SK-N-SH (cell line): ENCODE results near the gene KCND3. TPM values are rescaled to one million over a fixed set of nuclear protein-coding genes. Genes with fewer than 3 reads are reported as not detected.

Experiments used
- CTCF ChIA-PET: fragments of 300-600, 350-600 bp; formaldehyde crosslinking; extraction: SDS; loops from one replicate; lab custom pipeline; 2021; lab: Yijun Ruan, JAX
- POLR2A ChIA-PET: fragments of 350-600 bp; sonication (Branson Sonifier 250); formaldehyde crosslinking; extraction: SDS; loops from one replicate; lab custom pipeline; 2020; ENCODE audit warnings: antibody characterized with exemption, inconsistent platforms; lab: Yijun Ruan, JAX
- DNase-seq: peaks from one replicate; pipeline ENCODE4 v3.0.0; 2012
- H2AFZ ChIP-seq: fragments of 200-600 bp; sonication (generic); 2 replicates; pipeline ENCODE4 v1.8.1; 2016; ENCODE audit warnings: antibody characterized with exemption, mild to moderate bottlenecking, low read depth
- H3F3A ChIP-seq: fragments of 200-600 bp; sonication (generic); replicated peaks from 2 replicates; pipeline ENCODE3; 2016; ENCODE audit warnings: antibody characterized with exemption, mild to moderate bottlenecking; ENCODE audit not compliant: insufficient read depth
- H3K27ac ChIP-seq, 2 experiments: fragments of 200-500 bp in 1 of 2; fragments of 200-600 bp in 1 of 2; sonication (Bioruptor generic) in 1 of 2; sonication (generic), shearing (Covaris generic) in 1 of 2; 2 replicates each; pipeline versions ENCODE4 v1.5.1 to v1.6.1; 2014 to 2016; ENCODE audit warnings: low read depth in 2 of 2, inconsistent platforms in 1 of 2, low read length in 1 of 2, mild to moderate bottlenecking in 1 of 2, mixed read lengths in 1 of 2
- H3K27me3 ChIP-seq: fragments of 200-600 bp; sonication (generic), shearing (Covaris generic); 2 replicates; pipeline ENCODE4 v1.6.1; 2016; ENCODE audit warnings: mixed run types; ENCODE audit not compliant: insufficient read depth
- H3K36me3 ChIP-seq, 2 experiments: fragments of 200-500 bp in 1 of 2; fragments of 200-600 bp in 1 of 2; sonication (Bioruptor generic) in 1 of 2; sonication (generic) in 1 of 2; replicated peaks in 1 of 2; 2 replicates each; pipeline versions ENCODE3 to v1.5.1; 2014 to 2016; ENCODE audit warnings: low read length in 1 of 2, mild to moderate bottlenecking in 1 of 2; ENCODE audit not compliant: insufficient read depth in 2 of 2, control insufficient read depth in 1 of 2
- H3K4me1 ChIP-seq, 2 experiments: fragments of 200-500 bp in 1 of 2; fragments of 200-600 bp in 1 of 2; sonication (Bioruptor generic) in 1 of 2; sonication (generic), shearing (Covaris generic) in 1 of 2; 2 replicates each; pipeline versions ENCODE4 v1.5.1 to v1.6.1; 2014 to 2016; ENCODE audit warnings: low read depth in 1 of 2, low read length in 1 of 2, mixed run types in 1 of 2; ENCODE audit not compliant: insufficient read depth in 2 of 2, control insufficient read depth in 1 of 2
- H3K4me2 ChIP-seq: fragments of 200-600 bp; sonication (generic), shearing (Covaris generic); 2 replicates; pipeline ENCODE4 v1.6.1; 2017; ENCODE audit warnings: mixed run types
- H3K4me3 ChIP-seq, 2 experiments: fragments of 200-500 bp in 1 of 2; fragments of 200-600 bp in 1 of 2; sonication (Bioruptor generic) in 1 of 2; sonication (generic), shearing (Covaris generic) in 1 of 2; 2 replicates each; pipeline versions ENCODE4 v1.5.1 to v1.8.1; 2014 to 2016; ENCODE audit warnings: low read depth in 2 of 2, inconsistent platforms in 1 of 2, low read length in 1 of 2, mild to moderate bottlenecking in 1 of 2, mixed read lengths in 1 of 2, moderate library complexity in 1 of 2
- H3K79me2 ChIP-seq: fragments of 200-600 bp; sonication (generic); 2 replicates; pipeline ENCODE4 v1.8.1; 2017; ENCODE audit warnings: mild to moderate bottlenecking; ENCODE audit not compliant: insufficient read depth
- H3K9ac ChIP-seq: fragments of 200-600 bp; sonication (generic); 2 replicates; pipeline ENCODE4 v1.6.1; 2017; ENCODE audit warnings: mixed run types
- H3K9me2 ChIP-seq: fragments of 200-600 bp; sonication (generic); 2 replicates; pipeline ENCODE4 v1.6.1; 2017; ENCODE audit warnings: mixed run types
- H3K9me3 ChIP-seq: fragments of 200-600 bp; sonication (generic); 2 replicates; pipeline ENCODE4 v1.6.1; 2017; ENCODE audit warnings: mixed run types, mild to moderate bottlenecking, moderate library complexity
- H4K20me1 ChIP-seq: fragments of 200-600 bp; sonication (generic); 2 replicates; pipeline ENCODE4 v1.6.1; 2017; ENCODE audit warnings: mild to moderate bottlenecking, mixed run types; ENCODE audit not compliant: insufficient read depth
- ELF1 ChIP-seq: IDR thresholded peaks from 2 replicates; pipeline ENCODE4 v1.4.0; 2012
- EZH2phosphoT487 ChIP-seq: fragments of 200-600 bp; sonication (generic); IDR thresholded peaks from 2 replicates; pipeline ENCODE4 v1.6.1; 2017; ENCODE audit warnings: low read depth, mixed run types, mild to moderate bottlenecking, antibody characterized with exemption, moderate library complexity, borderline replicate concordance
- FOSL2 ChIP-seq: IDR thresholded peaks from 2 replicates; pipeline ENCODE4 v1.4.0; 2012; ENCODE audit warnings: low read depth, mild to moderate bottlenecking, moderate library complexity, borderline replicate concordance
- JUND ChIP-seq: IDR thresholded peaks from 2 replicates; pipeline ENCODE4 v1.4.0; 2012
- MEF2A ChIP-seq: IDR thresholded peaks from 2 replicates; pipeline ENCODE4 v1.4.0; 2012; ENCODE audit warnings: low read depth, borderline replicate concordance
- NFIC ChIP-seq: IDR thresholded peaks from 2 replicates; pipeline ENCODE4 v1.4.0; 2012; ENCODE audit warnings: borderline replicate concordance
- RCOR1 ChIP-seq: fragments of 150-350 bp; IDR thresholded peaks from 2 replicates; pipeline ENCODE4 v1.6.1; 2017; ENCODE audit warnings: antibody characterized with exemption, low read length
- TCF12 ChIP-seq: IDR thresholded peaks from 2 replicates; pipeline ENCODE4 v1.4.0; 2012
- TEAD4 ChIP-seq: IDR thresholded peaks from 2 replicates; pipeline ENCODE4 v1.4.0; 2012; ENCODE audit warnings: mild to moderate bottlenecking, borderline replicate concordance; ENCODE audit not compliant: insufficient read depth
- YY1 ChIP-seq: IDR thresholded peaks from 2 replicates; pipeline ENCODE4 v1.4.0; 2012; ENCODE audit warnings: low read depth, mild to moderate bottlenecking
- WGBS: methylation state at CpG from one replicate; pipeline ENCODE4 v1.1.6; 2017; ENCODE audit warnings: low lambda C conversion rate; 5-methylcytosine and 5-hydroxymethylcytosine counted together
- polyA plus RNA-seq, 3 experiments: library from polyadenylated mRNA; depleted of rRNA; stranded (reverse); fragments of >200 nt; gene quantifications; 2 replicates each; pipeline ENCODE4 v1.2.3, GENCODE V29; 2012
- TF ChIP-seq, protein P1 (sequence below): fragments of 150-350 bp; IDR thresholded peaks from 2 replicates; pipeline ENCODE4 v1.6.1; 2017; ENCODE audit warnings: antibody characterized with exemption, low read length, low read depth, borderline replicate concordance
- TF ChIP-seq, protein P2 (sequence below): IDR thresholded peaks from 2 replicates; pipeline ENCODE4 v1.4.0; 2012; ENCODE audit warnings: low read depth, borderline replicate concordance
- TF ChIP-seq, protein P3 (sequence below): IDR thresholded peaks from 2 replicates; pipeline ENCODE4 v1.4.0; 2012; ENCODE audit warnings: low read depth
- TF ChIP-seq, protein P4 (sequence below): IDR thresholded peaks from 2 replicates; pipeline ENCODE4 v1.6.1; 2012; ENCODE audit warnings: mild to moderate bottlenecking, low read depth, low read length, moderate library complexity
- TF ChIP-seq, protein P5 (sequence below): IDR thresholded peaks from 2 replicates; pipeline ENCODE4 v1.4.0; 2012; ENCODE audit warnings: low read depth, borderline replicate concordance
- TF ChIP-seq, protein P6 (sequence below): fragments of 200-600 bp; sonication (generic); IDR thresholded peaks from 2 replicates; pipeline ENCODE4 v1.6.1; 2017; ENCODE audit warnings: antibody characterized with exemption, mild to moderate bottlenecking, moderate library complexity

The KCND3 gene
- polyA plus RNA-seq, 1 of the 3 experiments (the other 2 are of a cell fraction) = not detected

DNA sequence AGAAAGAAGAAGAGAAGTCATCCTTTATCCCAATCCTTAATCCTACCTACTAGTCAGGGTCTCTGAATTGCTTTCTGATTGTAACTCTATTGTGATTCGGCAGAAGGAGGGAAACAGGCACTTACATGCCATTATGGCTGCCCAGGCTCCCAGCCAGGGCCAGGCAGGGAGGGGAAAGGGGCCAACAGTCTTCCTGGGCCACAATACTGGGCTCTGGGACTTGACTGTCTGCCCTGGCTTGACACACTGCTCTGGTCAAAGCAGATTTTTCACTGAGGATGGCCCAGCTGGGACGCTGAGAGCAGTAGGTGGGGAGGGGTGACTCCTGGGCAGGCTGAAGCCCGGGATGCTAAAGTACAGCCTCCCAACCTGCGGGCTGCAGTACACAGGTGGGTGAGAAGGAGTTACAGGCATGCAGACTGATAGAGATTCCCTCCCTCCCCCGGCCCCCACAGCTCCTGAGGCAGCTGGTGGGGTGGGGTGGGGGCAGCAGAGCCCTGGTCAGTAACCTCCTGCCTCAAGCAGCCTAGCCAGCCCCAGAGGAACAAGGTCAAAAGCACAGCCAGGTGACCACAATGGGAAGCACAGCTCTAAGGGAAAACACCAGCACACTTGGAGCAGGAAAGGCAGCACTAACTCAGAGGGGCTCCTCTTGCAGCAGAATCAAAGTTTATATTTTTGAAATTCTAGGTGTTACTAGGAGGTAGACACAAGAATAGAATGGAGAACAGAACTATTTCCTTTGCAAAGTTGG, 25.3 kb downstream of the KCND3 start:
- TF ChIP-seq JUND = no peak
- TF ChIP-seq, protein P1, sequence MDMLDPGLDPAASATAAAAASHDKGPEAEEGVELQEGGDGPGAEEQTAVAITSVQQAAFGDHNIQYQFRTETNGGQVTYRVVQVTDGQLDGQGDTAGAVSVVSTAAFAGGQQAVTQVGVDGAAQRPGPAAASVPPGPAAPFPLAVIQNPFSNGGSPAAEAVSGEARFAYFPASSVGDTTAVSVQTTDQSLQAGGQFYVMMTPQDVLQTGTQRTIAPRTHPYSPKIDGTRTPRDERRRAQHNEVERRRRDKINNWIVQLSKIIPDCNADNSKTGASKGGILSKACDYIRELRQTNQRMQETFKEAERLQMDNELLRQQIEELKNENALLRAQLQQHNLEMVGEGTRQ = no peak
- no peak for TF ChIP-seq FOSL2
- no peak for TF ChIP-seq MEF2A
- Histone ChIP-seq H3K79me2 (no peaks in the 10 kb centered on the region), H3K4me2 (no peak overlapping the region), H3F3A (no peaks in the 10 kb centered on the region), H3K4me1 (no peaks in the 10 kb centered on the region), H3K27ac (no peak overlapping the region), H3K9me2 (no peaks in the 10 kb centered on the region), H3K9me3 (no peaks in the 10 kb centered on the region), H3K36me3 (no peaks in the 10 kb centered on the region), H3K4me3 (no peak overlapping the region), H2AFZ (no peak overlapping the region), H3K27me3 (no peaks in the 10 kb centered on the region; the same call in 1 of the 2 replicates), H3K9ac (no peak overlapping the region), H4K20me1 (no peaks in the 10 kb centered on the region)
- ChIA-PET CTCF (no interaction called here), POLR2A (no interaction called here)
- DNase-seq = no peak
- 0% methylated on average over 4 of the region's 5 CpGs for WGBS

DNA sequence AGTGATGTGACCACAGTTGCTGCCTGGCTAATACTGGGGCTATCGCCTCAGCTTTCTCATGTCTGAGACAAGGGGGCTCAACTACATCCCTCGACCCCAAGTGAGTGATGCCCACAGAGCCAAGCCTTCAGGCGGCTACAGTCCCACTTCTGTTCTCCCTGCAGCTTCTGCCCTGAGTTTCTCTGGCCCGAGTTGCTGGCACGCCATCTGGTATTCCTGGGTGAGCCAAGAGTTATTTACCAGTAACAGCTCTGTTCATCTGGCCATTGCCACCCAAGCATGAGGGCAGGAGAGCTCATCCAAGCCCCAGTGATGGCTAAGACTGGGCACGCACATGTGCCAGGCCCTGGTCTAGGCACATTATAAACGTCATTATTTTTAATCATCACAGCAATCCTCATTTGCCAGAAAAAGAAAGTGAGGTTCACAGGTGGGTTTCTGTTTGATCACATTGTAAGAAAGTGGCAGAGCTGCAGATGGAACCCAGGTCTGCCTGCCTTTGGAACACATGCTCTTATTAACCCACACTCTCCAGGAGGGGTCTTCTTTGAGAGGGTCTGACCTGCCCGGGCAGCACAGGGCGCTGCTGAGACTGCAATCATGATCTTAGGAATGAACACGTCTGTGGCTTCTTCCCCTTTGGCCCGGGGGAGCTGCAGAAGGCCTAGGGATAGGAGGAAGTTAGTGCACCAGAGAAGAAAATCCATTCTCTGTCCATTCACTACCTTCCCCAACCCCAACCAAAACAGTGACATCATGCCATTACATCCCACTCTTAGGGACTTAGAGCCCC, 27.5 kb downstream of the KCND3 start:
- H4K20me1 ChIP-seq = no peaks in the 10 kb centered on the region
- no peak overlapping the region for H3K4me2 ChIP-seq
- no peaks in the 10 kb centered on the region for H3K36me3 ChIP-seq
- POLR2A ChIA-PET = no interaction called here
- H3K4me3 ChIP-seq = no peak overlapping the region
- H3K27me3 ChIP-seq = no peaks in the 10 kb centered on the region; the same call in 1 of the 2 replicates
- no peaks in the 10 kb centered on the region for H3F3A ChIP-seq
- DNase-seq = no peak
- H3K9me2 ChIP-seq = no peaks in the 10 kb centered on the region
- no peaks in the 10 kb centered on the region for H3K79me2 ChIP-seq
- CTCF ChIA-PET = interaction anchor here (0.9 kb wide), 1 partner anchor 26 kb away, joined by 3 read pairs; no protein-coding TSS in a partner anchor
- H2AFZ ChIP-seq = no peak overlapping the region
- H3K27ac ChIP-seq = no peak overlapping the region
- no peak overlapping the region for H3K9ac ChIP-seq
- no peaks in the 10 kb centered on the region for H3K9me3 ChIP-seq
- no peaks in the 10 kb centered on the region for H3K4me1 ChIP-seq
- WGBS = 24% methylated on average over 8 of the region's 11 CpGs
- TF ChIP-seq, protein P2, sequence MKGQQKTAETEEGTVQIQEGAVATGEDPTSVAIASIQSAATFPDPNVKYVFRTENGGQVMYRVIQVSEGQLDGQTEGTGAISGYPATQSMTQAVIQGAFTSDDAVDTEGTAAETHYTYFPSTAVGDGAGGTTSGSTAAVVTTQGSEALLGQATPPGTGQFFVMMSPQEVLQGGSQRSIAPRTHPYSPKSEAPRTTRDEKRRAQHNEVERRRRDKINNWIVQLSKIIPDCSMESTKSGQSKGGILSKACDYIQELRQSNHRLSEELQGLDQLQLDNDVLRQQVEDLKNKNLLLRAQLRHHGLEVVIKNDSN = no peak
- TF ChIP-seq YY1 (no peak), EZH2phosphoT487 (no peak), TEAD4 (no peak), TCF12 (no peak), RCOR1 (no peak), NFIC (no peak), ELF1 (no peak)
- TF ChIP-seq, protein P3, sequence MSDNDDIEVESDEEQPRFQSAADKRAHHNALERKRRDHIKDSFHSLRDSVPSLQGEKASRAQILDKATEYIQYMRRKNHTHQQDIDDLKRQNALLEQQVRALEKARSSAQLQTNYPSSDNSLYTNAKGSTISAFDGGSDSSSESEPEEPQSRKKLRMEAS = no peak
- TF ChIP-seq, protein P4, sequence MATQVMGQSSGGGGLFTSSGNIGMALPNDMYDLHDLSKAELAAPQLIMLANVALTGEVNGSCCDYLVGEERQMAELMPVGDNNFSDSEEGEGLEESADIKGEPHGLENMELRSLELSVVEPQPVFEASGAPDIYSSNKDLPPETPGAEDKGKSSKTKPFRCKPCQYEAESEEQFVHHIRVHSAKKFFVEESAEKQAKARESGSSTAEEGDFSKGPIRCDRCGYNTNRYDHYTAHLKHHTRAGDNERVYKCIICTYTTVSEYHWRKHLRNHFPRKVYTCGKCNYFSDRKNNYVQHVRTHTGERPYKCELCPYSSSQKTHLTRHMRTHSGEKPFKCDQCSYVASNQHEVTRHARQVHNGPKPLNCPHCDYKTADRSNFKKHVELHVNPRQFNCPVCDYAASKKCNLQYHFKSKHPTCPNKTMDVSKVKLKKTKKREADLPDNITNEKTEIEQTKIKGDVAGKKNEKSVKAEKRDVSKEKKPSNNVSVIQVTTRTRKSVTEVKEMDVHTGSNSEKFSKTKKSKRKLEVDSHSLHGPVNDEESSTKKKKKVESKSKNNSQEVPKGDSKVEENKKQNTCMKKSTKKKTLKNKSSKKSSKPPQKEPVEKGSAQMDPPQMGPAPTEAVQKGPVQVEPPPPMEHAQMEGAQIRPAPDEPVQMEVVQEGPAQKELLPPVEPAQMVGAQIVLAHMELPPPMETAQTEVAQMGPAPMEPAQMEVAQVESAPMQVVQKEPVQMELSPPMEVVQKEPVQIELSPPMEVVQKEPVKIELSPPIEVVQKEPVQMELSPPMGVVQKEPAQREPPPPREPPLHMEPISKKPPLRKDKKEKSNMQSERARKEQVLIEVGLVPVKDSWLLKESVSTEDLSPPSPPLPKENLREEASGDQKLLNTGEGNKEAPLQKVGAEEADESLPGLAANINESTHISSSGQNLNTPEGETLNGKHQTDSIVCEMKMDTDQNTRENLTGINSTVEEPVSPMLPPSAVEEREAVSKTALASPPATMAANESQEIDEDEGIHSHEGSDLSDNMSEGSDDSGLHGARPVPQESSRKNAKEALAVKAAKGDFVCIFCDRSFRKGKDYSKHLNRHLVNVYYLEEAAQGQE = no peak
- TF ChIP-seq, protein P5, sequence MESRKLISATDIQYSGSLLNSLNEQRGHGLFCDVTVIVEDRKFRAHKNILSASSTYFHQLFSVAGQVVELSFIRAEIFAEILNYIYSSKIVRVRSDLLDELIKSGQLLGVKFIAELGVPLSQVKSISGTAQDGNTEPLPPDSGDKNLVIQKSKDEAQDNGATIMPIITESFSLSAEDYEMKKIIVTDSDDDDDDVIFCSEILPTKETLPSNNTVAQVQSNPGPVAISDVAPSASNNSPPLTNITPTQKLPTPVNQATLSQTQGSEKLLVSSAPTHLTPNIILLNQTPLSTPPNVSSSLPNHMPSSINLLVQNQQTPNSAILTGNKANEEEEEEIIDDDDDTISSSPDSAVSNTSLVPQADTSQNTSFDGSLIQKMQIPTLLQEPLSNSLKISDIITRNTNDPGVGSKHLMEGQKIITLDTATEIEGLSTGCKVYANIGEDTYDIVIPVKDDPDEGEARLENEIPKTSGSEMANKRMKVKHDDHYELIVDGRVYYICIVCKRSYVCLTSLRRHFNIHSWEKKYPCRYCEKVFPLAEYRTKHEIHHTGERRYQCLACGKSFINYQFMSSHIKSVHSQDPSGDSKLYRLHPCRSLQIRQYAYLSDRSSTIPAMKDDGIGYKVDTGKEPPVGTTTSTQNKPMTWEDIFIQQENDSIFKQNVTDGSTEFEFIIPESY = no peak
- TF ChIP-seq, protein P6, sequence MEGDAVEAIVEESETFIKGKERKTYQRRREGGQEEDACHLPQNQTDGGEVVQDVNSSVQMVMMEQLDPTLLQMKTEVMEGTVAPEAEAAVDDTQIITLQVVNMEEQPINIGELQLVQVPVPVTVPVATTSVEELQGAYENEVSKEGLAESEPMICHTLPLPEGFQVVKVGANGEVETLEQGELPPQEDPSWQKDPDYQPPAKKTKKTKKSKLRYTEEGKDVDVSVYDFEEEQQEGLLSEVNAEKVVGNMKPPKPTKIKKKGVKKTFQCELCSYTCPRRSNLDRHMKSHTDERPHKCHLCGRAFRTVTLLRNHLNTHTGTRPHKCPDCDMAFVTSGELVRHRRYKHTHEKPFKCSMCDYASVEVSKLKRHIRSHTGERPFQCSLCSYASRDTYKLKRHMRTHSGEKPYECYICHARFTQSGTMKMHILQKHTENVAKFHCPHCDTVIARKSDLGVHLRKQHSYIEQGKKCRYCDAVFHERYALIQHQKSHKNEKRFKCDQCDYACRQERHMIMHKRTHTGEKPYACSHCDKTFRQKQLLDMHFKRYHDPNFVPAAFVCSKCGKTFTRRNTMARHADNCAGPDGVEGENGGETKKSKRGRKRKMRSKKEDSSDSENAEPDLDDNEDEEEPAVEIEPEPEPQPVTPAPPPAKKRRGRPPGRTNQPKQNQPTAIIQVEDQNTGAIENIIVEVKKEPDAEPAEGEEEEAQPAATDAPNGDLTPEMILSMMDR = no peak
